Liver (tissue), 9 donors: ENCODE data around the gene C1orf52. TPM values are rescaled to one million over a fixed set of nuclear protein-coding genes. Genes with fewer than 3 reads are reported as not detected.

ENCODE experiments used
- DNase-seq: peaks from one replicate; pipeline ENCODE4 v3.0.0-alpha.2; 2017; ENCODE audit warnings: low spot score
- H3K27ac ChIP-seq, 2 donors: one replicate each; pipeline ENCODE4 v1.7.0; 2013; ENCODE audit warnings: inconsistent platforms in 2 of 2, low read length in 2 of 2, control low read depth in 1 of 2, low read depth in 1 of 2, mild to moderate bottlenecking in 1 of 2
- H3K27me3 ChIP-seq, 4 donors: one replicate each; pipeline versions ENCODE4 v1.6.1 to v1.7.0; 2013; ENCODE audit warnings: low read length in 3 of 4, inconsistent platforms in 1 of 4, mild to moderate bottlenecking in 1 of 4, moderate library complexity in 1 of 4; ENCODE audit not compliant: control insufficient read depth in 4 of 4, insufficient read depth in 4 of 4
- H3K36me3 ChIP-seq, 4 donors: one replicate each; pipeline versions ENCODE4 v1.6.1 to v1.7.0; 2013; ENCODE audit warnings: low read length in 3 of 4, mild to moderate bottlenecking in 3 of 4, low read depth in 1 of 4, moderate library complexity in 1 of 4; ENCODE audit not compliant: control insufficient read depth in 4 of 4, insufficient read depth in 3 of 4
- H3K4me1 ChIP-seq, 4 donors: one replicate each; pipeline versions ENCODE4 v1.6.1 to v1.7.0; 2013; ENCODE audit warnings: low read length in 3 of 4, mild to moderate bottlenecking in 3 of 4, moderate library complexity in 1 of 4; ENCODE audit not compliant: control insufficient read depth in 4 of 4, insufficient read depth in 4 of 4
- H3K4me3 ChIP-seq, 3 donors: one replicate each; pipeline versions ENCODE4 v1.6.1 to v1.7.0; 2013; ENCODE audit warnings: low read length in 3 of 3, control low read depth in 1 of 3, low read depth in 1 of 3, mild to moderate bottlenecking in 1 of 3
- H3K9ac ChIP-seq, 2 donors: one replicate each; pipeline ENCODE4 v1.7.0; 2013; ENCODE audit warnings: low read length in 2 of 2, mild to moderate bottlenecking in 2 of 2, moderate library complexity in 2 of 2, control low read depth in 1 of 2, low read depth in 1 of 2
- H3K9me3 ChIP-seq, 4 donors: one replicate each; pipeline versions ENCODE4 v1.6.1 to v1.7.0; 2013; ENCODE audit warnings: low read length in 3 of 4; ENCODE audit not compliant: control insufficient read depth in 4 of 4
- EGR1 ChIP-seq, 2 donors: IDR thresholded peaks; 2 replicates each; pipeline ENCODE4 v1.6.1; 2016 to 2018; ENCODE audit warnings: antibody characterized with exemption in 2 of 2, low read depth in 2 of 2
- FOXA1 ChIP-seq: IDR thresholded peaks from 2 replicates; pipeline ENCODE4 v1.6.1; 2016; ENCODE audit warnings: antibody characterized with exemption
- FOXA2 ChIP-seq: IDR thresholded peaks from 2 replicates; pipeline ENCODE4 v1.6.1; 2016; ENCODE audit warnings: antibody characterized with exemption
- GABPA ChIP-seq, 2 donors: IDR thresholded peaks in 1 of 2; conservative IDR thresholded peaks in 1 of 2; 2 replicates each; pipeline ENCODE4 v1.6.1; 2016; ENCODE audit warnings: antibody characterized with exemption in 2 of 2, mild to moderate bottlenecking in 1 of 2, moderate library complexity in 1 of 2
- HNF4A ChIP-seq, 2 donors: conservative IDR thresholded peaks; 2 replicates each; pipeline ENCODE4 v1.6.1; 2016; ENCODE audit warnings: antibody characterized with exemption in 2 of 2, mild to moderate bottlenecking in 2 of 2
- HNF4G ChIP-seq: IDR thresholded peaks from 2 replicates; pipeline ENCODE4 v1.6.1; 2016; ENCODE audit warnings: antibody characterized with exemption
- JUND ChIP-seq, 2 donors: IDR thresholded peaks; 2 replicates each; pipeline ENCODE4 v1.6.1; 2016; ENCODE audit warnings: antibody characterized with exemption in 2 of 2
- NR2F2 ChIP-seq: IDR thresholded peaks from 2 replicates; pipeline ENCODE4 v1.6.1; 2016; ENCODE audit warnings: antibody characterized with exemption
- RAD21 ChIP-seq, 2 donors: IDR thresholded peaks; 2 replicates each; pipeline ENCODE4 v1.6.1; 2016; ENCODE audit warnings: antibody characterized with exemption in 2 of 2, mild to moderate bottlenecking in 2 of 2
- RXRA ChIP-seq, 2 donors: IDR thresholded peaks; 2 replicates each; pipeline ENCODE4 v1.6.1; 2017 to 2018; ENCODE audit warnings: antibody characterized with exemption in 2 of 2, mild to moderate bottlenecking in 1 of 2
- TAF1 ChIP-seq: conservative IDR thresholded peaks from 2 replicates; pipeline ENCODE4 v1.6.1; 2016; ENCODE audit warnings: antibody characterized with exemption, mild to moderate bottlenecking
- YY1 ChIP-seq: IDR thresholded peaks from 2 replicates; pipeline ENCODE4 v1.6.1; 2016; ENCODE audit warnings: antibody characterized with exemption, mild to moderate bottlenecking
- WGBS: extraction: QIAGEN DNeasy Blood & Tissue Kit; methylation state at CpG from one replicate; pipeline ENCODE4 v1.1.7; 2013; 5-methylcytosine and 5-hydroxymethylcytosine counted together
- polyA plus RNA-seq, 2 donors: library from polyadenylated mRNA; stranded (reverse) in 1 of 2; unstranded in 1 of 2; fragments of 200-250 nt in 1 of 2; fragments of >200 nt in 1 of 2; fragmentation: Nextera tagmentation in 1 of 2; extraction: Ambion mirVana in 1 of 2; gene quantifications; one replicate each; pipeline versions ENCODE4 v1.2.1 to v1.2.3, GENCODE V29; 2013 to 2015
- total RNA-seq, 2 donors: library from RNA; depleted of rRNA; stranded (reverse); fragments of >200 nt; gene quantifications; one replicate each; pipeline ENCODE4 v1.2.3, GENCODE V29; 2014
- TF ChIP-seq, protein P1 (sequence below): IDR thresholded peaks from 2 replicates; pipeline ENCODE4 v1.6.1; 2016; ENCODE audit warnings: antibody characterized with exemption
- TF ChIP-seq, protein P2 (sequence below): IDR thresholded peaks from 2 replicates; pipeline ENCODE4 v1.6.1; 2016; ENCODE audit warnings: antibody characterized with exemption, mild to moderate bottlenecking
- TF ChIP-seq, protein P3 (sequence below): IDR thresholded peaks from 2 replicates; pipeline ENCODE4 v1.6.1; 2016; ENCODE audit warnings: antibody characterized with exemption
- TF ChIP-seq, protein P4 (sequence below): fragments of 150-350 bp; IDR thresholded peaks from 2 replicates; pipeline ENCODE4 v1.5.1; 2017; ENCODE audit warnings: improper control_type of control experiment, low read depth, low read length; ENCODE audit not compliant: missing input control
- donor health status: healthy.
- donor health status: healthy.
- donor health status: healthy.
- donor health status: healthy.
- donor health status: healthy.

The C1orf52 gene
- total and polyA plus RNA-seq, 4 donors = 6.1 to 10.9 (median 7.3) TPM

DNA sequence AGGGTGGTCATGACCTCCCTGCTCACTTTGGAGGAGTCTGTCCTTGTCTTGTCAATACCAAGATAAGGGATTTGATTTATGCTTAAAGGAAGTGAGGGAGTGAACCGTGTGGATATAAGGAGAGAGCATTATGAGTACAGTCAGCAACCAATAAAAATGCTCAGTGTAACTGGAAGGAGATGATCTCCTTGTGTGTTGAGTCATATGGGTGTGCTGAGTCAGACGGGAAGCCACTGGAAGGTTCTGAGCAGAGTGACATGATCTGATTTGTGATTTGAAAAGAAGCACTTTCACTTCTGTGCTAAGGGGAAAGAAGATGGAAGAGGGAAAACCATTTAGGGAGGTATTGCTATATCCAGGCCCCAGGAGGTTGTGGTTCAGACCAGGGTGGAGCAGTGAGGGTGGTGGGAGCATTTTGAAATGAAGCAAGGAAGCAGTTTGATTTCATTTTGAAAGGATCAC lies 19.4 kb upstream of the C1orf52 start:
- no peak overlapping the region for H3K4me3 ChIP-seq
- H3K36me3 ChIP-seq = no peaks in the 10 kb centered on the region
- peaks cover 0 to 24% (median 16%) of the 10 kb centered on the region in 4 donors for H3K4me1 ChIP-seq
- no peaks in the 10 kb centered on the region for H3K9me3 ChIP-seq
- no peak for DNase-seq
- H3K9ac ChIP-seq = no peak overlapping the region
- TF ChIP-seq RAD21 (IDR thresholded peaks at IDR 0.05) (no peak), HNF4A (conservative IDR thresholded peaks at IDR 0.05) (no peak), HNF4G (no peak), NR2F2 (no peak), RXRA (IDR thresholded peaks at IDR 0.05) (no peak), YY1 (no peak), FOXA2 (no peak), EGR1 (IDR thresholded peaks at IDR 0.05; ENCODE audit: low read depth in 2 of 2) (no peak), FOXA1 (no peak)
- TF ChIP-seq, protein P1, sequence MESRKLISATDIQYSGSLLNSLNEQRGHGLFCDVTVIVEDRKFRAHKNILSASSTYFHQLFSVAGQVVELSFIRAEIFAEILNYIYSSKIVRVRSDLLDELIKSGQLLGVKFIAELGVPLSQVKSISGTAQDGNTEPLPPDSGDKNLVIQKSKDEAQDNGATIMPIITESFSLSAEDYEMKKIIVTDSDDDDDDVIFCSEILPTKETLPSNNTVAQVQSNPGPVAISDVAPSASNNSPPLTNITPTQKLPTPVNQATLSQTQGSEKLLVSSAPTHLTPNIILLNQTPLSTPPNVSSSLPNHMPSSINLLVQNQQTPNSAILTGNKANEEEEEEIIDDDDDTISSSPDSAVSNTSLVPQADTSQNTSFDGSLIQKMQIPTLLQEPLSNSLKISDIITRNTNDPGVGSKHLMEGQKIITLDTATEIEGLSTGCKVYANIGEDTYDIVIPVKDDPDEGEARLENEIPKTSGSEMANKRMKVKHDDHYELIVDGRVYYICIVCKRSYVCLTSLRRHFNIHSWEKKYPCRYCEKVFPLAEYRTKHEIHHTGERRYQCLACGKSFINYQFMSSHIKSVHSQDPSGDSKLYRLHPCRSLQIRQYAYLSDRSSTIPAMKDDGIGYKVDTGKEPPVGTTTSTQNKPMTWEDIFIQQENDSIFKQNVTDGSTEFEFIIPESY = no peak
- TF ChIP-seq, protein P2, sequence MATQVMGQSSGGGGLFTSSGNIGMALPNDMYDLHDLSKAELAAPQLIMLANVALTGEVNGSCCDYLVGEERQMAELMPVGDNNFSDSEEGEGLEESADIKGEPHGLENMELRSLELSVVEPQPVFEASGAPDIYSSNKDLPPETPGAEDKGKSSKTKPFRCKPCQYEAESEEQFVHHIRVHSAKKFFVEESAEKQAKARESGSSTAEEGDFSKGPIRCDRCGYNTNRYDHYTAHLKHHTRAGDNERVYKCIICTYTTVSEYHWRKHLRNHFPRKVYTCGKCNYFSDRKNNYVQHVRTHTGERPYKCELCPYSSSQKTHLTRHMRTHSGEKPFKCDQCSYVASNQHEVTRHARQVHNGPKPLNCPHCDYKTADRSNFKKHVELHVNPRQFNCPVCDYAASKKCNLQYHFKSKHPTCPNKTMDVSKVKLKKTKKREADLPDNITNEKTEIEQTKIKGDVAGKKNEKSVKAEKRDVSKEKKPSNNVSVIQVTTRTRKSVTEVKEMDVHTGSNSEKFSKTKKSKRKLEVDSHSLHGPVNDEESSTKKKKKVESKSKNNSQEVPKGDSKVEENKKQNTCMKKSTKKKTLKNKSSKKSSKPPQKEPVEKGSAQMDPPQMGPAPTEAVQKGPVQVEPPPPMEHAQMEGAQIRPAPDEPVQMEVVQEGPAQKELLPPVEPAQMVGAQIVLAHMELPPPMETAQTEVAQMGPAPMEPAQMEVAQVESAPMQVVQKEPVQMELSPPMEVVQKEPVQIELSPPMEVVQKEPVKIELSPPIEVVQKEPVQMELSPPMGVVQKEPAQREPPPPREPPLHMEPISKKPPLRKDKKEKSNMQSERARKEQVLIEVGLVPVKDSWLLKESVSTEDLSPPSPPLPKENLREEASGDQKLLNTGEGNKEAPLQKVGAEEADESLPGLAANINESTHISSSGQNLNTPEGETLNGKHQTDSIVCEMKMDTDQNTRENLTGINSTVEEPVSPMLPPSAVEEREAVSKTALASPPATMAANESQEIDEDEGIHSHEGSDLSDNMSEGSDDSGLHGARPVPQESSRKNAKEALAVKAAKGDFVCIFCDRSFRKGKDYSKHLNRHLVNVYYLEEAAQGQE = no peak
- TF ChIP-seq, protein P3, sequence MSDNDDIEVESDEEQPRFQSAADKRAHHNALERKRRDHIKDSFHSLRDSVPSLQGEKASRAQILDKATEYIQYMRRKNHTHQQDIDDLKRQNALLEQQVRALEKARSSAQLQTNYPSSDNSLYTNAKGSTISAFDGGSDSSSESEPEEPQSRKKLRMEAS = no peak
- TF ChIP-seq, protein P4, sequence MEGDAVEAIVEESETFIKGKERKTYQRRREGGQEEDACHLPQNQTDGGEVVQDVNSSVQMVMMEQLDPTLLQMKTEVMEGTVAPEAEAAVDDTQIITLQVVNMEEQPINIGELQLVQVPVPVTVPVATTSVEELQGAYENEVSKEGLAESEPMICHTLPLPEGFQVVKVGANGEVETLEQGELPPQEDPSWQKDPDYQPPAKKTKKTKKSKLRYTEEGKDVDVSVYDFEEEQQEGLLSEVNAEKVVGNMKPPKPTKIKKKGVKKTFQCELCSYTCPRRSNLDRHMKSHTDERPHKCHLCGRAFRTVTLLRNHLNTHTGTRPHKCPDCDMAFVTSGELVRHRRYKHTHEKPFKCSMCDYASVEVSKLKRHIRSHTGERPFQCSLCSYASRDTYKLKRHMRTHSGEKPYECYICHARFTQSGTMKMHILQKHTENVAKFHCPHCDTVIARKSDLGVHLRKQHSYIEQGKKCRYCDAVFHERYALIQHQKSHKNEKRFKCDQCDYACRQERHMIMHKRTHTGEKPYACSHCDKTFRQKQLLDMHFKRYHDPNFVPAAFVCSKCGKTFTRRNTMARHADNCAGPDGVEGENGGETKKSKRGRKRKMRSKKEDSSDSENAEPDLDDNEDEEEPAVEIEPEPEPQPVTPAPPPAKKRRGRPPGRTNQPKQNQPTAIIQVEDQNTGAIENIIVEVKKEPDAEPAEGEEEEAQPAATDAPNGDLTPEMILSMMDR = no peak
- peak overlapping the region in 1 of 2 donors; percentile 19 for H3K27ac ChIP-seq
- 50% methylated on average over 2 of the region's 2 CpGs for WGBS
- H3K27me3 ChIP-seq = no peaks in the 10 kb centered on the region

DNA sequence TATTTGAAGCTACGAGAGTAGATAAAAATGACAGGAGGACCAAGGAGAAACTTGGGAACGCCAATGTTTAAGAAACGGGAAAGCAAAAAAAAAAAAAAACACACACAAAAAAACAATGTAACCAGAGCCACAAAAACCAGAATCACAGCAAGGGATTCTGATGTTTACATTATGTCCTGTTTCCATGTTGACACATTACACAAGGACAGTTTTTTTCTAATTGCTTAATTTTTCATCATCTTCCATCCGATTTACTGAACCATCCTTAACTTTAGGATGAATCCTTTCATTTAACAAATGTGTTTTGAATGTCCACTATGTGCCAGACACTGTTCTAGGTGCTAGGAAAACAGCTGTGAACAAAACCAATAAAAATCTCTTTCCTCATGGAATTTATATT lies 18.3 kb upstream of the C1orf52 start:
- H3K9ac ChIP-seq = no peak overlapping the region
- no peaks in the 10 kb centered on the region for H3K9me3 ChIP-seq
- H3K27me3 ChIP-seq = no peaks in the 10 kb centered on the region
- no peak overlapping the region for H3K27ac ChIP-seq
- no peak for DNase-seq
- peaks cover 0 to 29% (median 18%) of the 10 kb centered on the region in 4 donors for H3K4me1 ChIP-seq
- H3K36me3 ChIP-seq = no peaks in the 10 kb centered on the region
- TF ChIP-seq, protein P2 = no peak
- no peak for TF ChIP-seq TAF1
- no peak for TF ChIP-seq GABPA (IDR thresholded peaks at IDR 0.05 in 1 of 2, conservative IDR thresholded peaks at IDR 0.05 in 1 of 2)
- no peak for TF ChIP-seq RAD21 (IDR thresholded peaks at IDR 0.05)
- TF ChIP-seq JUND (IDR thresholded peaks at IDR 0.05) = no peak
- no peak for TF ChIP-seq NR2F2
- no peak for TF ChIP-seq HNF4A (conservative IDR thresholded peaks at IDR 0.05)
- no peak for TF ChIP-seq HNF4G
- TF ChIP-seq RXRA (IDR thresholded peaks at IDR 0.05) = no peak
- TF ChIP-seq FOXA2 = no peak
- TF ChIP-seq, protein P3 = no peak
- no peak overlapping the region for H3K4me3 ChIP-seq
- 88% methylated on average over 4 of the region's 4 CpGs for WGBS
